Measurements from ENCODE around the gene ARHGAP24. TPM values are rescaled to one million over a fixed set of nuclear protein-coding genes. Genes with fewer than 3 reads are reported as not detected.

ARHGAP24 gene
- total and polyA plus RNA-seq, 7 donors: 0.46 to 40.4 (median 23.1) TPM

- H3K4me3 ChIP-seq: no peak overlapping the region
- intact Hi-C loops (cut with DNase I): no loop called here
- 15 to 66% methylated on average over 1 of the region's 1 CpG for WGBS, 2 donors
- no peak overlapping the region for H3K27ac ChIP-seq
- H3K9me3 ChIP-seq: no peaks in the 10 kb centered on the region
- no peaks in the 10 kb centered on the region for H3K27me3 ChIP-seq
- no peak for TF ChIP-seq POLR2A (IDR thresholded peaks at IDR 0.05)
- TF ChIP-seq EP300 (IDR thresholded peaks at IDR 0.05): no peak
- no peak for TF ChIP-seq POLR2AphosphoS5 (IDR thresholded peaks at IDR 0.05)
- TF ChIP-seq CTCF (IDR thresholded peaks at IDR 0.05): no peak
- no peaks in the 10 kb centered on the region for H3K4me1 ChIP-seq
- H3K36me3 ChIP-seq: no peaks in the 10 kb centered on the region
- no peak for DNase-seq
Measured at GRCh38 chr4:85459736-85460135, 15.2 kb upstream of the ARHGAP24 start.

- H3K9me3 ChIP-seq: no peaks in the 10 kb centered on the region
- H3K27me3 ChIP-seq: peaks cover 0 to 20% (median 0%) of the 10 kb centered on the region in 3 donors
- H3K4me1 ChIP-seq: peaks cover 0 to 12% (median 2%) of the 10 kb centered on the region in 4 donors
- H3K36me3 ChIP-seq: no peaks in the 10 kb centered on the region
- intact Hi-C loops (cut with DNase I): no loop called here
- peak overlapping the region; percentile 52 to 68 (median 62) for H3K27ac ChIP-seq
- H3K4me3 ChIP-seq: peak overlapping the region in 3 of 4 donors; percentile 49 to 52 (median 51)
- no peak for TF ChIP-seq POLR2A (IDR thresholded peaks at IDR 0.05)
- TF ChIP-seq EP300 (IDR thresholded peaks at IDR 0.05): no peak
- no peak for TF ChIP-seq POLR2AphosphoS5 (IDR thresholded peaks at IDR 0.05)
- TF ChIP-seq CTCF (IDR thresholded peaks at IDR 0.05): no peak
- 14 to 57% methylated on average over 4 of the region's 4 CpGs for WGBS, 2 donors
- DNase-seq: no peak
Measured at GRCh38 chr4:85474356-85474755, 594 bp upstream of the ARHGAP24 start.

GRCh38 chr4:85475631-85476233, 782 bp downstream of the ARHGAP24 start:
- Histone ChIP-seq H3K4me3 (peak overlapping the region; percentile 43 to 52 (median 50)), H3K27me3 (peaks cover 0 to 20% (median 0%) of the 10 kb centered on the region in 3 donors), H3K27ac (peak overlapping the region; percentile 52 to 68 (median 62)), H3K36me3 (no peaks in the 10 kb centered on the region), H3K9me3 (no peaks in the 10 kb centered on the region), H3K4me1 (peaks cover 0 to 12% (median 2%) of the 10 kb centered on the region in 4 donors)
- TF ChIP-seq POLR2AphosphoS5 (IDR thresholded peaks at IDR 0.05) (no peak), CTCF (IDR thresholded peaks at IDR 0.05) (no peak), EP300 (IDR thresholded peaks at IDR 0.05) (no peak), POLR2A (IDR thresholded peaks at IDR 0.05) (no peak)
- intact Hi-C loops (cut with DNase I): no loop called here
- no peak for DNase-seq
- 2 to 5% methylated on average over 16 to 17 of the region's 21 CpGs for WGBS, 2 donors

GRCh38 chr4:85476381-85476780, 1.4 kb downstream of the ARHGAP24 start:
- H3K4me3 ChIP-seq: peak overlapping the region in 2 of 4 donors; percentile 51 to 52
- intact Hi-C loops (cut with DNase I): no loop called here

GRCh38 chr4:85477534-85477933, 2.6 kb downstream of the ARHGAP24 start:
- TF ChIP-seq POLR2AphosphoS5 (IDR thresholded peaks at IDR 0.05) (no peak), CTCF (IDR thresholded peaks at IDR 0.05) (no peak), POLR2A (IDR thresholded peaks at IDR 0.05) (no peak), EP300 (IDR thresholded peaks at IDR 0.05) (no peak)
- Histone ChIP-seq H3K27me3 (peaks cover 0 to 20% (median 0%) of the 10 kb centered on the region in 3 donors), H3K9me3 (no peaks in the 10 kb centered on the region), H3K36me3 (no peaks in the 10 kb centered on the region), H3K4me3 (no peak overlapping the region), H3K4me1 (peaks cover 0 to 12% (median 2%) of the 10 kb centered on the region in 4 donors), H3K27ac (peak overlapping the region in 1 of 4 donors; percentile 13)
- intact Hi-C loops (cut with DNase I): no loop called here
- DNase-seq: no peak
- 75 to 83% methylated on average over 9 of the region's 9 CpGs for WGBS, 2 donors

More at GRCh38 chr4:85476381-85476780, 1.4 kb downstream of the ARHGAP24 start:
- peaks cover 0 to 12% (median 2%) of the 10 kb centered on the region in 4 donors for H3K4me1 ChIP-seq
- no peaks in the 10 kb centered on the region for H3K9me3 ChIP-seq
- no peak overlapping the region for H3K27ac ChIP-seq
- WGBS, 2 donors: 49 to 70% methylated on average over 4 of the region's 4 CpGs
- peaks cover 0 to 20% (median 0%) of the 10 kb centered on the region in 3 donors for H3K27me3 ChIP-seq
- no peak for DNase-seq
- no peak for TF ChIP-seq POLR2AphosphoS5 (IDR thresholded peaks at IDR 0.05)
- no peak for TF ChIP-seq EP300 (IDR thresholded peaks at IDR 0.05)
- no peaks in the 10 kb centered on the region for H3K36me3 ChIP-seq
